Testis (tissue), 3 donors: ENCODE data around the gene ANKRD63. TPM values are rescaled to one million over a fixed set of nuclear protein-coding genes. Genes with fewer than 3 reads are reported as not detected.

Experiments used
- DNase-seq: peaks from one replicate; pipeline ENCODE4 v3.0.0-alpha.2; 2019
- H3K27ac ChIP-seq, 2 donors: fragments of 200-600 bp; sonication (generic); one replicate each; pipeline ENCODE4 v1.5.1; 2019
- H3K27me3 ChIP-seq: fragments of 200-600 bp; sonication (generic); one replicate; pipeline ENCODE4 v1.5.1; 2019
- H3K36me3 ChIP-seq: fragments of 200-600 bp; sonication (generic); one replicate; pipeline ENCODE4 v1.5.1; 2017; ENCODE audit warnings: low read depth; ENCODE audit errors: missing control alignments
- H3K4me1 ChIP-seq: fragments of 200-600 bp; sonication (generic); one replicate; pipeline ENCODE4 v1.5.1; 2019
- H3K4me3 ChIP-seq, 2 donors: fragments of 200-600 bp; sonication (generic); one replicate each; pipeline ENCODE4 v1.5.1; 2017 to 2019
- H3K9me3 ChIP-seq: fragments of 200-600 bp; sonication (generic); one replicate; pipeline ENCODE4 v1.5.1; 2017
- POLR2A ChIP-seq: fragments of 450-650 bp; IDR thresholded peaks from one replicate; pipeline ENCODE4 v1.6.1; 2017; ENCODE audit warnings: antibody characterized with exemption, mild to moderate bottlenecking, moderate library complexity
- WGBS, 2 donors: methylation state at CpG; one replicate each; pipeline ENCODE4 v1.1.5; 2018; 5-methylcytosine and 5-hydroxymethylcytosine counted together
- intact Hi-C: fragments of 100-400 bp; cut with DNase I; formaldehyde crosslinking; loops from one replicate; pipeline ENCODE4 v1.15.1; 2023; ENCODE audit warnings: low total_unique reads
- polyA plus RNA-seq: library from polyadenylated mRNA; stranded (reverse); fragments of 350-450 nt; fragmentation: Illumina TruSeq; extraction: RNeasy Lipid Tissue Mini Kit (QIAGEN cat#74804); gene quantifications from one replicate; pipeline ENCODE4 v1.2.3, GENCODE V29; 2014; ENCODE audit warnings: low read depth, low replicate concordance; ENCODE audit not compliant: insufficient read depth
- total RNA-seq, 2 donors: library from RNA; depleted of rRNA; stranded (reverse); fragments of >200 nt; gene quantifications; one replicate each; pipeline ENCODE4 v1.2.3, GENCODE V29; 2016
- TF ChIP-seq, protein P1 (sequence below), 3 experiments: fragments of 450-650 bp in 2 of 3; fragments of 200-600 bp in 1 of 3; sonication (generic) in 1 of 3; IDR thresholded peaks; one replicate each; pipeline ENCODE4 v1.5.1; 2016 to 2019; ENCODE audit warnings: antibody characterized with exemption in 3 of 3, mild to moderate bottlenecking in 2 of 3, moderate library complexity in 1 of 3

Gene ANKRD63
- total and polyA plus RNA-seq, 3 donors from 2014 or later = 3.1 to 11.8 TPM; not detected in 1

DNA sequence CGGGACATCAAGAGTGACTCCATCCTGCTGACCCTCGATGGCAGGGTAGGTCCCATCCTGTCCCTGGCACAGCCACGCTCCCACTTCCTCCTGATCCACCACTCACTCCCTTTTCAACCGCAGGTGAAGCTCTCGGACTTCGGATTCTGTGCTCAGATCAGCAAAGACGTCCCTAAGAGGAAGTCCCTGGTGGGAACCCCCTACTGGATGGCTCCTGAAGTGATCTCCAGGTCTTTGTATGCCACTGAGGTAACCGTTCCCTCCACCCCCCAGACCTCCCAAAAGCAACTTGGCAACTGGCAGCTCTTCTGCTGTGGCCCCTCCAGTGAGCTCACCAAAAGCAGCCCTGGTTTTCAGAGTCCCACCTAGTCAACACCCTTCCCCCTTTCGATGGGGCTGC, 9.4 kb downstream of the ANKRD63 start:
- H3K27ac ChIP-seq = peak overlapping the region in 1 of 2 donors; percentile 57
- no peaks in the 10 kb centered on the region for H3K27me3 ChIP-seq
- no peaks in the 10 kb centered on the region for H3K36me3 ChIP-seq
- TF ChIP-seq POLR2A = no peak
- TF ChIP-seq, protein P1, sequence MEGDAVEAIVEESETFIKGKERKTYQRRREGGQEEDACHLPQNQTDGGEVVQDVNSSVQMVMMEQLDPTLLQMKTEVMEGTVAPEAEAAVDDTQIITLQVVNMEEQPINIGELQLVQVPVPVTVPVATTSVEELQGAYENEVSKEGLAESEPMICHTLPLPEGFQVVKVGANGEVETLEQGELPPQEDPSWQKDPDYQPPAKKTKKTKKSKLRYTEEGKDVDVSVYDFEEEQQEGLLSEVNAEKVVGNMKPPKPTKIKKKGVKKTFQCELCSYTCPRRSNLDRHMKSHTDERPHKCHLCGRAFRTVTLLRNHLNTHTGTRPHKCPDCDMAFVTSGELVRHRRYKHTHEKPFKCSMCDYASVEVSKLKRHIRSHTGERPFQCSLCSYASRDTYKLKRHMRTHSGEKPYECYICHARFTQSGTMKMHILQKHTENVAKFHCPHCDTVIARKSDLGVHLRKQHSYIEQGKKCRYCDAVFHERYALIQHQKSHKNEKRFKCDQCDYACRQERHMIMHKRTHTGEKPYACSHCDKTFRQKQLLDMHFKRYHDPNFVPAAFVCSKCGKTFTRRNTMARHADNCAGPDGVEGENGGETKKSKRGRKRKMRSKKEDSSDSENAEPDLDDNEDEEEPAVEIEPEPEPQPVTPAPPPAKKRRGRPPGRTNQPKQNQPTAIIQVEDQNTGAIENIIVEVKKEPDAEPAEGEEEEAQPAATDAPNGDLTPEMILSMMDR (IDR thresholded peaks at IDR 0.05) = no peak
- no peak for DNase-seq
- no peak overlapping the region for H3K4me3 ChIP-seq
- WGBS, 2 donors = 77 to 89% methylated on average over 7 to 9 of the region's 9 CpGs
- peaks cover 48% of the 10 kb centered on the region for H3K4me1 ChIP-seq
- intact Hi-C loops = loop anchor here (5.0 kb wide), 2 partner anchors 56 to 231 kb away; no protein-coding TSS in a partner anchor
- no peaks in the 10 kb centered on the region for H3K9me3 ChIP-seq

DNA sequence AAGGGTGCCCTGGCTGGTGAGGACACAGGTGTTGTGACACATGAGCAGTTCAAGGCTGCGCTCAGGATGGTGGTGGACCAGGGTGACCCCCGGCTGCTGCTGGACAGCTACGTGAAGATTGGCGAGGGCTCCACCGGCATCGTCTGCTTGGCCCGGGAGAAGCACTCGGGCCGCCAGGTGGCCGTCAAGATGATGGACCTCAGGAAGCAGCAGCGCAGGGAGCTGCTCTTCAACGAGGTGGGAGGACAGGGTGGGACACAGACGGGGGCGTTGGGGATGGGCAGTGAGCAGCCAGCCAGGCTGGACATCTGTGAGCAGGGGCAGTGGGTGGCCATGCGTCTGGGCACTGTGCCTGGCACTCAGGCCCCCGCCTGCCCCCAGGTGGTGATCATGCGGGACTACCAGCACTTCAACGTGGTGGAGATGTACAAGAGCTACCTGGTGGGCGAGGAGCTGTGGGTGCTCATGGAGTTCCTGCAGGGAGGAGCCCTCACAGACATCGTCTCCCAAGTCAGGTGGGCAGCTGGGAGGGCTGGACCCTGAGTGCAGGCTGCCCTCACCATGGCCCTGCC, 10.3 kb downstream of the ANKRD63 start:
- peak; percentile 55 for DNase-seq
- no peaks in the 10 kb centered on the region for H3K9me3 ChIP-seq
- H3K27me3 ChIP-seq = no peaks in the 10 kb centered on the region
- intact Hi-C loops = loop anchor here (5.0 kb wide), 2 partner anchors 55 to 230 kb away; no protein-coding TSS in a partner anchor
- H3K4me1 ChIP-seq = peaks cover 40% of the 10 kb centered on the region
- no peaks in the 10 kb centered on the region for H3K36me3 ChIP-seq
- TF ChIP-seq, protein P1 (IDR thresholded peaks at IDR 0.05) = no peak
- TF ChIP-seq POLR2A = no peak
- H3K27ac ChIP-seq = no peak overlapping the region
- WGBS, 2 donors = 81 to 89% methylated on average over 12 to 19 of the region's 20 CpGs
- no peak overlapping the region for H3K4me3 ChIP-seq

DNA sequence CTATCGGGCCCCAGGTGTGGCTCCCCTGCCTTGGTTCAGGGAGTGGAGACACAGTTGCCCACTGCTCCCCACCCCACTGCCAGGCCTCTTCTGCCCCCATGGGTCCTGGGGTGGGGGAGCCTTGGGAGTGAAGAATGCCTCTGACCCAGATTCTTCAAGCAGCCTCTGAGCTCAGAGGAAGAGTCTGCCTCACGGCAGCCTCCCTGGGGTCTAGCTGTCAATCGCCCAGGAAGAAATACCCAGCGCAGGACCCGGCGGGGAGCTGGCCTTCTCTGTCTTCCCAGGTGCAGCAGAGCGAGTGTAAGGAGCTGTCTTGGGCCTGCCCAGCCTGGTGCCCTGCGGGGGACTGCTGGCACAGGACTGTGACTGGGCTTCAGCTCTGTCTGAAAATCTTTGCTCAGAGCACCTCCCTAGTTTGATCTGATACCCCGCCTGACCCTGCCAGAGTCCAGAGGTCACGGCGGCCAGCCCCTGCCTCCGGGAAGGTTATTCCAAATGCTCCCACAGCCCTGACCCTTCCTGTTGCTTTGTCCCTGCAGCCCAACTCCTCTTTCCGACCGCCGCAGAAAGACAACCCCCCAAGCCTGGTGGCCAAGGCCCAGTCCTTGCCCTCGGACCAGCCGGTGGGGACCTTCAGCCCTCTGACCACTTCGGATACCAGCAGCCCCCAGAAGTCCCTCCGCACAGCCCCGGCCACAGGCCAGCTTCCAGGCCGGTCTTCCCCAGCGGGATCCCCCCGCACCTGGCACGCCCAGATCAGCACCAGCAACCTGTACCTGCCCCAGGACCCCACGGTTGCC, 11.0 kb downstream of the ANKRD63 start:
- WGBS, 2 donors = 85 to 87% methylated on average over 17 to 25 of the region's 25 CpGs
- Histone ChIP-seq H3K36me3 (no peaks in the 10 kb centered on the region), H3K4me3 (no peak overlapping the region), H3K4me1 (peaks cover 33% of the 10 kb centered on the region), H3K9me3 (no peaks in the 10 kb centered on the region), H3K27me3 (no peaks in the 10 kb centered on the region), H3K27ac (peak overlapping the region in 1 of 2 donors; percentile 33)
- intact Hi-C loops = loop anchor here (5.0 kb wide), 2 partner anchors 55 to 230 kb away; no protein-coding TSS in a partner anchor
- no peak for DNase-seq
- TF ChIP-seq, protein P1 (IDR thresholded peaks at IDR 0.05) = no peak
- no peak for TF ChIP-seq POLR2A

DNA sequence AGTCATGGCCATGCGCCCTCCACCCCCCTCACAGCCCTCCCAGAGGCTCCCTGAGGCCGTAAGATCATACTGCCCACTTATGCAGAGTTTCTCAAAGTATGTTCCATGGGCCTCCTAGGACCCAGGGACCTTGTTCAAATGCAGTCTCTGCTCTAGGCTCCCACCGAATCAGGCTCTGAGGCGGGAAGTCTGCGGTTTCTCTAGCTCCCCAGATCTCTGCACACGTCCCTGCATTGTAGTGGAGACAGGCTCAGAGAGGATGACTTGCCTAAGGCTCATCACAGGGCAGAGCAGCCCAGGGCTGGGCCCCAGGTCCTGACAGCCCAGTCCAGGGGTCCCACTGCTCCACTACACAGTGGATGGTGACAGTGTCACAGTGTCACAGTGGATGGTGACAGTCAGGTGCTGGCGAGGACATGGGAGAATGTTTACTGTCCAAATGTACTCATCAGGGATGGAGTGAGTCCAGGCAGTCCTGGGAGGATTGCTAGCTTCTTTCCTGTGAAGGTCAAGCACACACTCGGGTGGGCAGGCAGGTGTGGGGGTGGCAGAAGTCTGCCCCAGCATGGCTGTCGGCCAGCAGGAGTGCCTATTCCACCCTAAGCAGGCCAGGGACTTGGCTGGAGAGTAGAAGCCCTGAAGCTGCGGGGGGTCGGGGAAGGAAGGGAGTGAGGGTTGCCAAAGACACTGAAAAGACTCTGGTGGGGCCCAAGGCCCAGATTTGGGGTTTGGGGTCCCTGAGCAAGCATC, 12.4 kb downstream of the ANKRD63 start:
- peak; percentile 68 for DNase-seq
- intact Hi-C loops = loop anchor here (5.0 kb wide), 2 partner anchors 53 to 228 kb away; no protein-coding TSS in a partner anchor
- no peaks in the 10 kb centered on the region for H3K9me3 ChIP-seq
- 59 to 80% methylated on average over 11 of the region's 11 CpGs for WGBS, 2 donors
- H3K27ac ChIP-seq = peak overlapping the region in 1 of 2 donors; percentile 3
- peaks cover 28% of the 10 kb centered on the region for H3K4me1 ChIP-seq
- H3K36me3 ChIP-seq = no peaks in the 10 kb centered on the region
- TF ChIP-seq, protein P1 (IDR thresholded peaks at IDR 0.05) = no peak
- no peak for TF ChIP-seq POLR2A
- H3K4me3 ChIP-seq = no peak overlapping the region
- no peaks in the 10 kb centered on the region for H3K27me3 ChIP-seq
